RCC 7860 (cell line): ENCODE measurements around the gene BPHL.
"Not testable (repeated sequence)": the region's sequence is repeated elsewhere in the genome, so short reads cannot be mapped to it uniquely, and the experiment has no call there.

ENCODE experiments used
- DNase-seq: peaks from one replicate; pipeline ENCODE4 v3.0.0-alpha.2; 2015; ENCODE audit warnings: low spot score
- FAIRE-seq: peaks from 2 replicates; lab custom pipeline; 2012; peaks lifted over from hg19 to GRCh38; lab: Jason Lieb, UNC

Gene BPHL

DNA sequence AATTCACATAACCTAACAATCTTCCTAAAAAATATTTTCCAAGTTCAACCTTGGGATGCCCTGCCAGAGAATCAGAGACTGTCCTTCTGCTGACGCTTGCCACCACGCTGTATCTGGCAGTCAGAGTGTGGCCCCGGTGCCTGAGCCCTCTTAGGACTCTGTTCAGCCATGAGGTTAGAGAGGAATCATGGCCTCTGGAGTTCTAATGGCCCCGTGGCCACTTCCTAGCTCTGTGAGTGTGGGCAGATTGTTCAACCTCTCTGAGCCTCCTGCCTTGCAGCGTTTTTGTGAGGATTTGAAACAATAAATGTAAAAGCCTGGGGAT lies 2.2 kb downstream of the BPHL start:
- no peak for DNase-seq
- no peak for FAIRE-seq

DNA sequence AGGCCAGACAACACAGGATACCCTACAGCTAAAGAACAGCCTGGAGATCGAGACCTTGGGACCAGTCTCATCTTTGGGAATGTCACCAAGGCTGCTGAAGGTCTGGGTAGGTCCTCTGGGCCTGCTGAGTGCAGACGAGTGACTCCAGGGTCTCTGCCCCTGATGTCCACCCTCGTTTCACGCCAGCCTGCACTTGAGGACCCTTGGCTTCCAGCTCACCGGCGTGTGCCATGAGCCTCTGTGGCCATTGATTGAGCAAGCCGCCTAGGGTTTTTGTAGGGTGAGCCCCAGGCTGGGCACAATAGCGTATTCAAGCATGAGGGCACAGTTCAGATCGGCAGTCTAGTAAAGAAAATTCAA lies 4.3 kb downstream of the BPHL start:
- FAIRE-seq (no peak), DNase-seq (no peak)

DNA sequence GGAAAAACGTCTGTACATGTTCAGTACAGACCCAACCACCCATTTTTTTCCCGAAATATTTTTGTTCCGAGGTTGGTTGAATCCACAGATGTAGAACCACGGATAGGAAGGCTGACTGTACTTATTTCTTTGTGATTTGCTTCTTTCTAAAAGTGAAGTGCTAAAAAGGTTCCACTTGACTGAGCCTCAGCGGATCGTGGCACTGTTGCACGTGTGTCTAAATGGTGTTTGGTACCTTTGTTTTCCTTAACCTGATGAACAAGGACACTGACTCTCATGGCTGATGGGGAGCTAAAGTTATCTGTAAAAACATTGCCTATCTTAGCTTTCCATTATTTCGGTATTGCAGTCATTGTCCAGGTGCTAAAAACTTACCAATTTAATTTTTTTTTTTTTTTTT lies 6.2 kb downstream of the BPHL start:
- no peak for DNase-seq
- FAIRE-seq, result no peak

DNA sequence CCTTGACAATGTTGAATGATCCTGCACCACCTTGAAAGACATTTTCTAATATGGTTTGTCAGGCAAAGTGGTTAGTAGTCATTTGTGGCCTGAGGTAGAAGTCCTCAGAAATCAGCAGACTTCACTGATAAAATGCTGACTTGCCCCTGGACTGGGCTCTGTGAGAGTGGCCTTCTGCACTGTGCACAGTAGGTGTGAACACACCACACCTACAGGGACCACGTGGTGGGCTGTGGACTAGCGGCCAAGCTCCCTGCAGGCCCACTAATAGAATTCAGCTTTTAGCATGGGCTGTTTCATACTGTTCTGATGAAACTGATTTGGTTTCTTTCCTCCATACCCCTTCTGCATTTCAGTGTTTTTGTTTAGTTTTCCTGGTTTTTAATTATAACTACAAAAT lies 7.3 kb downstream of the BPHL start:
- no peak for FAIRE-seq
- no peak for DNase-seq

DNA sequence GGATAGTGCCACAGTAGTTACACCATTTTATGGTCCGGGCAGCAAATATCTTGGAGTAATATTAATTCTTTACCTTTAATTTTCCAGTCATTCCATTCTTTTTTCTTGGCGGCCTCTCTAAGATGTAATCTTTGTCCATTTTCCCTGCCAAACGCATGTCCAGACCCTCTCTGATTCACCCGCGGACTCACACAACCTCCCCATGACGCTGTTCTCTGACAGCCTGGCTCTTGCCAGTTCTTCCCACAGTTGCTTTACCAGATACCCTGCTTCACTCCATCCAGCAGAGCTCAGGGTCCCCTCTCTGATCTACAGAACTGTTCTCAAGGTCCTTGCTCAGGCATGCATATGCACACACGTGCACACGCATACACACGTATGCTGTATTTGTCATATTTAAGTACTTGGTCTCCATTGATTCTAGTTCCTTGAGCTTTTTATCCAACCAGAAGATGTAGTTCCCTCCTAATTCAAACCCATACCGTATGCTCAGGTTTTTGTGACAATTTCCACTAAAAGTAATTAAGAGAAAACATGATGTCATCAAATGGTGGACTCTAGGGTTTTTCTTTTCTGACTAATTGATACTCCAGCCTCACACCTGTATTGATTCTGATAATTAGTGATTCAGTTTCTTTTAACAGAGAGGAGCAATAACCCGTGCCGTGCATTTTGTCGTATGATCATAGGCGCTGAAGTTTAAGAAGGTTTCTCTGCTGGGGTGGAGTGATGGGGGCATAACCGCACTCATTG lies 10.0 kb downstream of the BPHL start:
- FAIRE-seq, result no peak
- DNase-seq, result no peak

DNA sequence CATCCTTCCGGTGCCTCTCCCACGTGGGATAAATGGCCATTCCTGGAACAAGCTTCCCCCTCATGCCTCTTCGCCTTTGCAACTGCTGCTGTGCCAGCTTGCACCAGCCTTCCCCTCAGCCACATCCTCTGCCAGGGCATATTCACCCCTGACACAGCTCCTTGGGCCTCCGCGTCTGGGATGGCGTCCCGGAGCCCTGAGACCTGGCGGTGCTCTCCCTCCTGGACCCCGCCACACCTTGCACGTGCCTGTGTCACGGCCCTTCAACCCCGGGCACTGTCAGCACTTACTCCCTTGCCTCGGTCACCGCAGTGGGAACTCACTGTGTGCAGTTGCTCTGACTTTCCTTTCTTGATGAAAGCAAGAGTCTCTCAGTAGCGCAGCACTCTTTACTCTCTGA lies 13.2 kb downstream of the BPHL start:
- no peak for DNase-seq
- FAIRE-seq, result no peak

DNA sequence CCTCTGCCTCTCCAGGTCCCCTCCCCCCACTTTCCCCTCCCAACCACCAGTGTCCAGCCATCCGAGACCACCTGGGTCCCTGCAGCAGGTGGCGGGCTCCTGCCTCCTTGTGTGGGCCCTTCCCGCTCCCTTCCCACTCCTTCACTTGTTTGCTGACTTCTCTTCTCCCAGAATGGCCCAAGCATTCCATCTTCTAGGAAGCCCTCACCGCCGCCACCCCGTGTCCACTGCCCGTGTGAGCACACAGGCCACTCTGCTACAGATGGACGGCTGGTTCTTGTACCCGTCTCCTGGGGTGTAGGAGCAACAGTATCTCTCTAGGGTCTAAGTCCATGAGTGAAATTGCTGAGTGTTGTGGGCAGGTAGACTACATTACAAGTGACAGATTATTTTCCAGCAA lies 15.0 kb downstream of the BPHL start:
- FAIRE-seq, result no peak
- DNase-seq, result no peak

DNA sequence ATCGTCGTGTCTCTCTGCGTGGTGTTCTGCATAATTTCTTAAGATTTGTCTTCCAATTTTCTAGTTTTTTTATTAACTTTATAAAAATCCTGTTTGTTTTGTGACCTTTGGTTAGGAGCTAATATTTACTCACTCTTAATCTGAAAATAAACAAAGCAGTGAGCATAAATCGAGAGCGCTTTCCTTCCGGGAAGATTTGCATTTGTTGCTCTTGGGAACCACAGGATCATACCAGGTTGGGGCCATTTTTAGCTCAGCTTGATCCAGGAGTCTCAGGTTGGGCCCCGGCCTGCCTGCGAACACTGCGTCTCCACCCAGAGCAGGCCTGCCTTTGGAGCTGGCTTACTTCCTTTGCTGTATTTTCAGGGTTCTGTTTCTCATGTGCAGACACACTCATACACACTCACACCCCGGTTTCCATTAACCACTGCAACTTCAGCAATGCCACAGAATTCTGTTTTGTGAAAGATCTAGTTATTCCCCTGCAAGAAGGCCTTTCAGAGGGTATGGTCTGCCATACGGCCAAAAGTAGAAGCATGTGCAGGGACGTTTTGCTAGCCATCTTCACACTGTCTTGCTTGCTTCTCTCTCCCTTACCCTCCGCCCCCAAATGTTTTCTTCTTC lies 17.3 kb downstream of the BPHL start:
- DNase-seq, result no peak
- no peak for FAIRE-seq

DNA sequence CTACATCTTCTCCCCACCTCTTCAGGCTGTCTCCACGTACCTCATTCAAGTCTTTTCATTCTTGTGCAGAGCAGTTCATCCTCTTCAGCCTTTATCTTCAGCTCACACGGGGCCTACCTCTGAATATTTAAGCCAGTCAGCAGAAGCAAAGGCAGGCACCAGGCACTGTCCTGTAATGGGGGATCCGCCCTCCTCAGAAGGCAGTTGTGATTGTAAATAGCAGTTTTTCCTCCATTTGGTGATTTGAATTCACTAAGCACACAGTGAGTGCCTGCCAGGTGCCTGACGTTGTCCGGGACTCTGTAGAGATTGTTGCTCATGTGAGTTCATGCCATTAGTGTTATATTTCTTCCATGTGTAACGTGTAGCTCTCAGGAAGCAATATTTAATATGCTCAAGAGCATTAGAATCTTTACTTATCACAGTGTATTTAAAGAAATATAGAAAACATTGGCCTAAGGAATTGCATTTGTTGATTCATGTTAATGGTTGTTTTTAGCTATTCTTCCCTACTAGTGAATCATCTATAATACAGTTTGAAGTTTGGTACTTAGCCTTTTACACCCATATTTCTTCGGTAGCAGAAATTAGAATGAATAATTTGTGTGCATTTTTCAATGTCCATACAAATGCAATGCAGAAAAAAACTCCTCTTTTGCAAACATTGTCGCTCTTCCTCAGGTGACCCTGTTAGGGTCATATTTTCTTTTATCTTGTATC lies 17.9 kb downstream of the BPHL start:
- FAIRE-seq (no peak), DNase-seq (no peak)

DNA sequence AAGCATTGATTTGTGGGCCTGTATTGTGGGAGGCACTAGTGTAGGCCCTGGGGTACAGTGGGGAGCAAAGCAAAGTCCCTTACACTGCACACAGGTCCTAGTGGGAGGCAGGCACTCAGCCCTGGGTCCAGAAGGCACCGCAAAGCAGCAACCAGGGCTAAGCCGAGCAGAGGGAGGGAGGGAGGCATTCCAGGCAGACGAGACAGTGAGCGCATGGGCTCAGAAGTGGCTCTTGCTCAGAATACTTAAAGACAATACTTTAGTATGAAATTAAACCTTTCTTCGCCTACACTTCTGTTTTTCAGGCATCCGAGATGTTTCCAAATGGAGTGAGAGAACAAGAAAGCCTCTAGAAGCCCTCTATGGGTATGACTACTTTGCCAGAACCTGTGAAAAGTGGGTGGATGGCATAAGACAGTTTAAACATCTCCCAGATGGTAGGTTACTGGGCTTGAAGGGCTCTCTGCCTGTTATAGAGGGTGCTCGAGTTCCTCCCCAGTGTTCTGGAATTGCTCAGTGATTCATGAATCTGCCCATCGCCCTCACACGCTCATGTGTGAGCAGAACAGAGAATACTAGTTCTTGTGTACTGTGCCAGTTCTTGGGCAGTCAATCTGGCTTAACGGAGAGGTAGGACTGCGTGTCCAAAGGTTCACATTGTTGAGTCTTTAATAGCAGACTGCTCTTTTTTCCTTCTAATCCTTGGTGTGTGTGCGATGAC lies 18.7 kb downstream of the BPHL start:
- no peak for FAIRE-seq
- DNase-seq, result no peak

DNA sequence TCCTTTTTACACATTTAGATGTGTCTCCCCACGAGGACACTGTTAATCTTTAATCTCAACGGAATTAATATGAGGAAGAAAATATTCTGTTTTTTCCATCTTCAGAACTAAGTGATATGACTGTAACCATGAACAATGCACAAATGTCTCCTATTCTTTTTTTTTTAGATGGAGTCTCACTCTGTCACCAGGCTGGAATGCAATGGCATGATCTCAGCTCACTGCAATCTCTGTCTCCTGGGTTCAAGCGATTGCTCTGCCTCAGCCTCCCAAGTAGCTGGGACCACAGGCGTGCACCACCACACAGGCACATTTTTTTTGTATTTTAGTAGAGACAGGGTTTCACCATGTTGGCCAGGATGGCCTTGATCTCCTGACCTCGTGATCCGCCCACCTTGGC lies 19.4 kb downstream of the BPHL start:
- not testable (repeated sequence) for FAIRE-seq, DNase-seq

DNA sequence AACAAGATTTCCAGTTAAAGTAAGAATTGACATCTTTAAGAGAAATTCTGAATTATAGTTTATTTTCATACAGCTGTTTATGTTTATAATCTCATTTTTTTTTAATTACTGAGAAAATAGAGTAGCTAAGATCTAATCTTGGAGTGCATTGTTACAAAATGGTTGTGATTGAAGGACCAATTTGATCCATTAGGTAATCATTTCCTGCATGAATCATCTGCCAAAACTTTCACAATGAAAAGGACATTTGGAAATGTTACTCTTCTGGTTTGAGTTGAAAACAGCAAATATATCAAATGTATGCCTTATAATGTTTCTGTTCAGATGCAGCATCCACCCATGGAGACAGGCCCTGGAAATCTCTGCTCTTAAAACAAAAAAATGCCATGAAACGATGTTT lies 19.8 kb downstream of the BPHL start:
- no peak for FAIRE-seq

DNA sequence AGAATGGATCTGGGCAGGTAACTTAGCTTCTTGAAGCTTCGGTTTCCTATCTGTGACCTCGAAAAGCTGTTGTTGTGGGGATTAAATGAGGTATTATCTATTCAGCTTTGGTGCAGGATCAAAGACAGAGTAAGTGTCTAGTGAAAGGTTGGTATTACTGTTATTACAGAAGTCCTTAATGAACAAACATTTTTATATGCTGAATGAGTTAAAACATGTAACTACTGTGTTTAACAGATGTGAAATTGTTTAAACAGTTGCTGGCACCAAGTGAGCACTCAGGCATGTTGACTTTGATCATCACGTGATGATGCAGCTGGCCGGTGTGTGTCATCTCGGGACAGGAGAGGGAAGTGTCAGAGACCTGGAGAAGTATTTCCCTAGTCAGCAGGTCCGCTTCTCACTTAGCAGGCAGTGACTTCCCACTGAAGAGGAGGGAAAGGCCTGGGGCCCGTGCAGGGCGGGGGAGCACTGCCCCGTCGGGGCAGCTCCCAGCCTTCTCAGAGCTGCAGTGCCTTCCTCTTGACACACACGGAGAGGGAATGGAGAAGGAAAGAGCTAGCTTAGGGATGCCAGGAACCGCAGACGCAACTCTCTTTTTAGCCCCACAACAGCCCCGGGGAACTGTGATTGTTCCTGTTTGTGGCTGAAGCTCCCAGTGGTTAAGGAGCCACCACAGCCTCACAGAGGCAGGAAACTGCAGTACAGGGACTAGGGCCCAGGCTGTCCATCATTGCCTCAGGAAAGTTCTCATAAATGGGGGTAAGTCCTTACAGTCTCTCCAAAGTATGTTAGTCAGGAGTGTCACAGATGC lies 20.8 kb downstream of the BPHL start:
- no peak for FAIRE-seq
- peak; percentile 26 for DNase-seq

More for the DNA sequence above, 19.8 kb downstream of the BPHL start:
- DNase-seq, result no peak

DNA sequence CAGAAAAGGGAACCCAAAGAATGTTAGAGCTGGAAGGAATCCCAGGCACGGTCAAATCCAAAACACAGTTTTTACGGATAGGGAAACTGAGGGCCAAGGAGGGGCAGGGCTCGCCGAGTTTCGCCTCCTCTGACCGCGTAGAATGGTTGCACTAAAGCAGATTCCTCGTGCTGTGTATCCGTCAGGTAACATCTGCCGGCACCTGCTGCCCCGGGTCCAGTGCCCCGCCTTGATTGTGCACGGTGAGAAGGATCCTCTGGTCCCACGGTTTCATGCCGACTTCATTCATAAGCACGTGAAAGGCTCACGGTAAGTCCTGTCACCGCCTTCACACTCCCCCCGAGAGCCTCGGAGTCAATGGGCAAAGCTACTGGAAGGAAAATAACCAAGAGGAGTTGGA lies 21.7 kb downstream of the BPHL start:
- FAIRE-seq, result no peak

DNA sequence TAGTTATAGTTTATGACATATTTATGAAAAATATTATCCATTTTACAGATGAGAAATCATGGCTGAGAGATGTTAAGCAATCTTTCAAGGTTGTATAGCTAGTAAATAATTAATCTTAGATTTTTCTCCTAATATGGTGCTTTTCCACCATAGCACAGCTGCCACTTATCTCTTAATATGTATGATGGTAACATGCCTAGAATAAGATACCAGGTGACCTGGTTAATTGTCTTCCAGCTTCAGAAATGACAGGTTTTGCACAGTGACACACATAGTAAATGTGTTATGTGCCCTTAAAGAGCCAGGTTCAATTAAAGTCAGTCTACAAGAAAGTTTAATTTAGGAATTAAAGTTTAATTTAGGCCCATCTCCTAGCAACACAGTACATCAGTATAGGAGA lies 24.0 kb downstream of the BPHL start:
- DNase-seq (no peak), FAIRE-seq (no peak)

More for the DNA sequence above, 21.7 kb downstream of the BPHL start:
- no peak for DNase-seq

DNA sequence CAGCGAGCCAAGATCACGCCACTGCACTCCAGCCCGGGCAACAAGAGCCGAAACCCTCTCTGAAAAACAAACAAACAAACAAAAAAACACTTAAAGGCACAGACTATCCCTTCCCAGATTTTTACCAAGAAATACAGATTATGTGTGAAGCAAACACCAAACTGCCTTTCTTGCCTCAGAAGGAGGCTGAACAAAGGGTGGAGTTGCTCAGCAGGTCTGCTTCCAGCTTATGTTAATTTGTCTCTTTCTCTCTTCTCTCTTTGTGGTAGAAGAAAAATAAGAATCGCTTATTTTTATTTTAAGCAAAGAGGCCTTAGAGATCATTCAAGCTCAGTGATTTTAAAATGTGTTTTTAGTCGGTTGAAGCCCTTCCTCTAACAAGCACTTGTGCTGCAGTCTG lies 24.6 kb downstream of the BPHL start:
- DNase-seq (no peak), FAIRE-seq (no peak)

DNA sequence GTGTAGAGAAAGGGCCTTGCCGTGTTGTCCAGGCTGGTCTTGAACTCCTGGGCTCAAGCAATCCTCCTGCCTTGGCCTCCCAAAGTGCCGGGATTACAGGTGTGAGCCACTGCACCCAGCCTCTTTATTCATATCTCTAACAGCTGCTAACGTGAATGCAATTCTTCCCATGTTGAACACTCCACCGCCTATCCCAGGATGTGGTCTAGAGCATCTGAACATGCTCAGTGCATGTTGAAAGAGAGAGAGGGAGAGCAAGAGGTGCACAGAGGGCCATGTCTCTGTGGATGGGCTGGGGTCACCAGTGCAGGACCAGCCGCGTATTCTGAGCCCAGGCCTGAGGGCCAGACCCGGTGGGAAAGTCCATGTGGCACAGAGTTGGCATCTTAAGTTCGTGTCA lies 26.1 kb downstream of the BPHL start:
- FAIRE-seq (no peak), DNase-seq (no peak)

DNA sequence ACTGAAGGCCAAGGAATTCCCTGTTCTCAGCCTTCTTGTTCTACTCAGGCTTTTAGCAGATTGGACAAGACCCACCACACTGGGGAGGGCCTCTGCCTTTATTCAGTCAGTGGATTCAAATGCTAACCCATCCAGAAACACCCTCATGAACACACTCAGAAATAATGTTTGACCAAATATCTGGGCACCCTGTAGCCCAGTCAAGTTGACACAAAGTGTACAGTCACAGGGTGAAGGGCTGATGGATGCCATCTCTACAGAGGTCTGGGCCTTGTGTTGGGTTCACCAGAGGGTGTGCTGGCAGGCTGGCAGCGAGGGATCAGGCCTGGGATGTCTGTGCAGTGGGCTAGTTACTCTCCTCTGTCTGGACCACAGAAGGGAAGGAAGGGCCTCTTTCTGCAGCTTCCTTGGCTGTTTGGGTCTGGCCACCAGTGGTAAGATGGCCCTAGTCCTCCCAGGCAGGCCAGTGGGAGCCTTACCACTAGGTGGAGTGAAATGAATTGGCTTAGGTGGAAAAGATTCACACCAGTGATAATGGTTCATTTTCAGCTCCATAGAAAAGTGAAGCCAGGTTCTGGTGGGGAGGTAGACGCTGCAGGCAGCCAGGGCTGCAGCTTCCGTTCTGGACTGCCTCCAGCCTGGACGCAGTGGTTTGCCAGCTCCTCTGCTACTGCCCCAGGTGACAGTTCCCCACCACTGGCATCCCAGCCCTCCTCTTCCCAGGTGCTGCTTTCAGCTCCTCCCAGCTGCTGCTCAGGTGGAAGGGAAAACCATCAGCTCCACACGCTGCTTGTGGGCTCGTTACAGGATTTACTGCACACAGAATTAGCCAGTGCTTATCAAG lies 29.6 kb downstream of the BPHL start:
- FAIRE-seq (no peak), DNase-seq (no peak)

DNA sequence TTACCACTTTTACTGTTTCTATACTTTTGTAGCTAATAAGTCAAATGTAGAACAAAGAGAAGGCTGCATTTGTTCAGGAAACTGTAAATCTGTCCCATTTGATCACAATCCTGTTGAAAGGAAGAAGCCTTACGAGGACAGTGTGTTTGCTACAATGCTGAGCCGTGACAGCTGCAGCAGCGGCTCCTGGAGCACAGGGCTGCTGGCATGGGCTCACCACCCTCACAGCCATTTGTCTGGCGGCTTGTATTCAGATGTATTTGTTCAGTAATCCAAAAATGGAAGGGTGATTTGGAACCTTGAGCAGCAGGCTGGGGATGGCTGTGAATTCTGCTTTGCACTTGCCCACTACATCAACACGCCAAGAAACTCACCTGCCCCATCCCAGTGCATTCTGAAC lies 33.2 kb downstream of the BPHL start:
- no peak for DNase-seq
- no peak for FAIRE-seq

DNA sequence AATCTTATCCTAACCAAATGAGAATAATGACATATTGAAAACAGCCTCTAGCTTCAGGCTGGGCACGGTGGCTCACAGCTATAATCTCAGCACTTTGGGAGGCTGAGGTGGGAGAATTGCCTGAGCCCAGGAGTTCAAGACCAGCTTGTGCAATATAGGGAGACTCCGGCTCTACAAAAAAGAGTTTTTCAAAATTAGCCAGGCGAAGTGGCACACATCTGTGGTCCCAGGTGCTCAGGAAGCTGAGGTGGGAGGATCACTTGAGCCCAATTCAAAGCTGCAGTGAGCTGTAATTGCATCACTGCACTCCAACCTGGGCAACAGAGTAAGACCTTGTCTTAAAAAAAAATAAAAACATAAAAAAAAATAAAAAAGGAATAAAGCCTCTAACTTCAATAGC lies 34.2 kb downstream of the BPHL start:
- DNase-seq (no peak), FAIRE-seq (no peak)
